Esophagus muscularis mucosa (tissue), 4 donors: ENCODE data around the gene CHRND. TPM values are rescaled to one million over a fixed set of nuclear protein-coding genes. Genes with fewer than 3 reads are reported as not detected.

ENCODE experiments used
- DNase-seq: peaks from one replicate; pipeline ENCODE4 v3.0.0-alpha.2; 2017; ENCODE audit errors: extremely low spot score
- H3K27ac ChIP-seq, 4 donors: fragments of 200-600 bp; sonication (generic); replicated peaks in 1 of 4; 1 replicate in 3 of 4; 2 replicates in 1 of 4; pipeline ENCODE4 v1.5.1; 2016 to 2019; ENCODE audit warnings: mild to moderate bottlenecking in 1 of 4
- H3K27me3 ChIP-seq, 4 donors: fragments of 200-600 bp; sonication (generic); one replicate each; pipeline versions ENCODE4 v1.5.1 to v1.6.0; 2016 to 2019
- H3K36me3 ChIP-seq, 4 donors: fragments of 200-600 bp; sonication (generic); one replicate each; pipeline ENCODE4 v1.5.1; 2016 to 2019
- H3K4me1 ChIP-seq, 4 donors: fragments of 200-600 bp; sonication (generic); one replicate each; pipeline ENCODE4 v1.5.1; 2016 to 2019
- H3K4me3 ChIP-seq, 4 donors: fragments of 200-600 bp; sonication (generic); 1 replicate in 2 of 4; 2 replicates in 2 of 4; pipeline ENCODE4 v1.5.1; 2016 to 2019; ENCODE audit warnings: mild to moderate bottlenecking in 4 of 4, moderate library complexity in 1 of 4
- H3K9me3 ChIP-seq, 4 donors: fragments of 200-600 bp; sonication (generic); 1 replicate in 3 of 4; 2 replicates in 1 of 4; pipeline ENCODE4 v1.5.1; 2016 to 2019
- EP300 ChIP-seq: sonication (generic); formaldehyde crosslinking; IDR thresholded peaks from one replicate; pipeline ENCODE4 v1.6.1; 2017; ENCODE audit warnings: antibody characterized with exemption
- POLR2A ChIP-seq: fragments of 450-650 bp; IDR thresholded peaks from one replicate; pipeline ENCODE4 v1.6.1; 2017; ENCODE audit warnings: antibody characterized with exemption, moderate library complexity, mild to moderate bottlenecking, low read depth
- POLR2AphosphoS5 ChIP-seq, 2 donors: sonication (generic); formaldehyde crosslinking; IDR thresholded peaks; one replicate each; pipeline ENCODE4 v1.6.1; 2017; ENCODE audit warnings: antibody characterized with exemption in 2 of 2
- WGBS: methylation state at CpG from one replicate; pipeline ENCODE4 v1.1.5; 2018; 5-methylcytosine and 5-hydroxymethylcytosine counted together
- intact Hi-C: fragments of 100-400 bp; cut with DNase I; formaldehyde crosslinking; loops from one replicate; pipeline ENCODE4 v1.15.1; 2023
- total RNA-seq, 4 donors: library from RNA; depleted of rRNA; stranded (reverse); fragments of >200 nt; gene quantifications; one replicate each; pipeline versions ENCODE4 v1.1.0 to v1.2.1, GENCODE V29; 2016
- TF ChIP-seq, protein P1 (sequence below), 3 experiments: fragments of 200-600 bp in 2 of 3; fragments of 450-650 bp in 1 of 3; sonication (generic) in 2 of 3; IDR thresholded peaks; one replicate each; pipeline ENCODE4 v1.5.1; 2017 to 2019; ENCODE audit warnings: antibody characterized with exemption in 3 of 3, mild to moderate bottlenecking in 2 of 3, moderate library complexity in 1 of 3

The CHRND gene
- not detected for total RNA-seq

DNA sequence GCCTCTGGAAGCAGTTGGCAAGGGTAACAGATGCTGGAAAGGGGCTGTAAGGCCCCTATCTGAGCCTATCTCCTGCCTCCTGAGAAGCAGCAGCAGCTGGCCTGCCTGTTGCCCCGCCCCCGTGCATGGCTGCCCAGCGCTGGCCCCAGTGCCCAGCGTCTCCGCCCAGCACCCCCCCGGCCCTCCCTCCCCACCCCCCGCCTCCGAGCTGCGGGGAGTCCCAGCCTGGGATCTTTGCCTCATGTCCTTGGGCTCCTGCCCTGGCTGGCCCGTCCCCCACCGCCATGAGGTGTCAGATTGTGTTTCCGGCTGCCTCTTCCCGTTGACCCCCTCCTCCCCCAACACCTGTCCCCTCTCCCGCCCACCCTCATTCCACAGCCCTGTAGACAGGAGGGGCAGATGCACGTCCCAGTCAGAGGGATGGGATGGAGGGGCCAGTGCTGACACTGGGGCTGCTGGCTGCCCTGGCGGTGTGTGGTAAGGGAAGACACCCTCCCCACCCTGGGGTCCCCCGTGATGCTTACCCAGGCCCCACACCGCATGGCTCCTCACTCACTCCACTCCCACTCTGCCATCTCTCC lies at the start of gene CHRND:
TSS of gene CHRND (plus strand) at position 370 of the 581 bp plus-strand sequence. CDS start at position 426, 56 bp downstream.
- peaks cover 6 to 69% (median 44%) of the 10 kb centered on the region in 4 donors for H3K27me3 ChIP-seq
- intact Hi-C loops: loop anchor here (10.0 kb wide), 1 partner anchor 621 kb away; no protein-coding TSS in a partner anchor

DNA sequence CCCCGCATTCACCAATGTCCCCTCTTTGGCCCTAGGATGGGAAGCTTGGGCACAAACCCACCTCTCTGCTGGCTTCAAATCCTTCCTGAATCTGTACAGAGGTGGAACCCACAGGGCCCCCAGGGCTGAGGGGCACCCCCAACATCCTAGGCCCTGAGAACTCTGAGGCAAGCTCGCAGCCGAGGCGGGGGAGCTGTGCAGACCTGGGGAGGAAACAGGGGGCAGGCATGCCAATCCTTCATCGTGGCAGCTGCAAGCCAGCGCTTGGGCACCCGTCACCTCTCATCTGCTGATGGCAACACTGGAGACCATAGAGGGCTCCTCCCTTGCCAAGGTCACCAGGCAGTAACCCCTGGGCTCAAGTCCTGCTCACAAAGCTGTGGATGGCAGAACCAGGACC lies 49.2 kb upstream of the CHRND start:
- no peak for DNase-seq
- Histone ChIP-seq H3K36me3 (no peaks in the 10 kb centered on the region), H3K27ac (no peak overlapping the region), H3K27me3 (peaks cover 0 to 58% (median 0%) of the 10 kb centered on the region in 4 donors), H3K9me3 (peaks cover 0 to 10% (median 8%) of the 10 kb centered on the region in 4 donors), H3K4me1 (no peaks in the 10 kb centered on the region), H3K4me3 (no peak overlapping the region)
- intact Hi-C loops: no loop called here
- TF ChIP-seq EP300 (no peak), POLR2A (no peak), POLR2AphosphoS5 (IDR thresholded peaks at IDR 0.05) (no peak)
- TF ChIP-seq, protein P1, sequence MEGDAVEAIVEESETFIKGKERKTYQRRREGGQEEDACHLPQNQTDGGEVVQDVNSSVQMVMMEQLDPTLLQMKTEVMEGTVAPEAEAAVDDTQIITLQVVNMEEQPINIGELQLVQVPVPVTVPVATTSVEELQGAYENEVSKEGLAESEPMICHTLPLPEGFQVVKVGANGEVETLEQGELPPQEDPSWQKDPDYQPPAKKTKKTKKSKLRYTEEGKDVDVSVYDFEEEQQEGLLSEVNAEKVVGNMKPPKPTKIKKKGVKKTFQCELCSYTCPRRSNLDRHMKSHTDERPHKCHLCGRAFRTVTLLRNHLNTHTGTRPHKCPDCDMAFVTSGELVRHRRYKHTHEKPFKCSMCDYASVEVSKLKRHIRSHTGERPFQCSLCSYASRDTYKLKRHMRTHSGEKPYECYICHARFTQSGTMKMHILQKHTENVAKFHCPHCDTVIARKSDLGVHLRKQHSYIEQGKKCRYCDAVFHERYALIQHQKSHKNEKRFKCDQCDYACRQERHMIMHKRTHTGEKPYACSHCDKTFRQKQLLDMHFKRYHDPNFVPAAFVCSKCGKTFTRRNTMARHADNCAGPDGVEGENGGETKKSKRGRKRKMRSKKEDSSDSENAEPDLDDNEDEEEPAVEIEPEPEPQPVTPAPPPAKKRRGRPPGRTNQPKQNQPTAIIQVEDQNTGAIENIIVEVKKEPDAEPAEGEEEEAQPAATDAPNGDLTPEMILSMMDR (IDR thresholded peaks at IDR 0.05): no peak
- 96% methylated on average over 7 of the region's 7 CpGs for WGBS

More for the DNA sequence above, at the start of gene CHRND:
- Histone ChIP-seq H3K9me3 (no peaks in the 10 kb centered on the region), H3K36me3 (no peaks in the 10 kb centered on the region), H3K27ac (no peak within 1 kb of the TSS), H3K4me3 (no peak within 1 kb of the TSS), H3K4me1 (peaks cover 31 to 43% (median 38%) of the 10 kb centered on the region in 4 donors)
- 18% methylated on average over 7 of the region's 18 CpGs for WGBS
- no peak for TF ChIP-seq EP300
- no peak for TF ChIP-seq POLR2A
- no peak for TF ChIP-seq POLR2AphosphoS5 (IDR thresholded peaks at IDR 0.05)
- TF ChIP-seq, protein P1 (IDR thresholded peaks at IDR 0.05): no peak
- DNase-seq: no peak

GRCh38 chr2:232477751-232478510 lies 48.0 kb upstream of the CHRND start:
- no peak overlapping the region for H3K4me3 ChIP-seq
- no peaks in the 10 kb centered on the region for H3K4me1 ChIP-seq
- no peak overlapping the region for H3K27ac ChIP-seq
- H3K27me3 ChIP-seq: peaks cover 0 to 62% (median 4%) of the 10 kb centered on the region in 4 donors
- 90% methylated on average over 11 of the region's 13 CpGs for WGBS
- intact Hi-C loops: no loop called here
- H3K9me3 ChIP-seq: peaks cover 0 to under 1% (median 0%) of the 10 kb centered on the region in 4 donors
- DNase-seq: no peak
- H3K36me3 ChIP-seq: no peaks in the 10 kb centered on the region
- TF ChIP-seq POLR2AphosphoS5 (IDR thresholded peaks at IDR 0.05) (no peak), POLR2A (no peak), EP300 (no peak)
- TF ChIP-seq, protein P1 (IDR thresholded peaks at IDR 0.05): no peak

DNA sequence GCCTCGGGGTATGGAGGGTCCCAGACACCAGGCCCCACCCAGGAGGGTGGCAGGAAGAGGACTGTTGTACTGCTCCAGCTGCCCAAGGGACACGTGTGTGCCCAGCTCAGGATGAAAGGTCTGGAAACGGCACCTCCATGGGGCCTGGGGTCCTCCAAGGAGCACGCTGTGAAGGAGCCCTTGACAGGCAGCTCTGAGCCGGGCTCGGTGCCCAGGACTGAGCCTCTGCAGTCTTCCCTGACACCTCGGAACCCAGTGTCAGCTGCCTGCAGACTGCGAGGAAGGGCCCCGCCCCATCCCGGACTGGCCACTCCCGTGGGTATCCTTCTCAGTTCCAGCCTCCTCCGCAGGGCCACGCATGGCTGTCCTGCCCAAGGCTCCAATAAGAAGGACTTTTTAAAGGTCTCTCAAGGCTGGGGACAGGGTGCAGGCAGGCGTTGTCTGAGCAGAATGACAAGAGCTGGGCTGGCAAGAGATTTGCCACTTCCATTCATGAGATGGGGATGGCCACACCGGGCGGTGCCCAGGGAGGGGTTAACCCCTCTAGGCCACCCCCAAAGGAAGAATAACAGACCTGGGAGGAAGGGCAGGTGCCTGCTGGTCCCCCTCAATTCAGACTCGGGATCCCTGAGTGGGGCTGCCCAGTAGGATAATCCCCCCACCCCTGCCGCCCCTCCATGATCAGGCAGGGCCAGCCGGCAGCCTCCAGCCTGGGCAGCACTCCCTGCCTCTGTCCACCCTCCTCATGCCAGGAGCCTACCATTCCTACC lies 47.2 kb upstream of the CHRND start:
- H3K4me3 ChIP-seq: no peak overlapping the region
- WGBS: 74% methylated on average over 11 of the region's 19 CpGs
- peaks cover 0 to 62% (median 6%) of the 10 kb centered on the region in 4 donors for H3K27me3 ChIP-seq
- H3K36me3 ChIP-seq: no peaks in the 10 kb centered on the region
- TF ChIP-seq EP300 (no peak), POLR2AphosphoS5 (IDR thresholded peaks at IDR 0.05) (no peak), POLR2A (no peak)
- TF ChIP-seq, protein P1 (IDR thresholded peaks at IDR 0.05): no peak
- intact Hi-C loops: no loop called here
- no peaks in the 10 kb centered on the region for H3K4me1 ChIP-seq
- H3K27ac ChIP-seq: no peak overlapping the region
- no peaks in the 10 kb centered on the region for H3K9me3 ChIP-seq
- no peak for DNase-seq
